NCI-H2196 (cell line): ENCODE data around the gene SRRM1.
"Not testable (repeated sequence)": the region's sequence is repeated elsewhere in the genome, so short reads cannot be mapped to it uniquely, and the experiment has no call there.

ENCODE experiments used
- DNase-seq: peaks from one replicate; lab custom pipeline; 2025; ENCODE audit not compliant: unreplicated experiment; lab: John Stamatoyannopoulos, UW

SRRM1 gene

DNA sequence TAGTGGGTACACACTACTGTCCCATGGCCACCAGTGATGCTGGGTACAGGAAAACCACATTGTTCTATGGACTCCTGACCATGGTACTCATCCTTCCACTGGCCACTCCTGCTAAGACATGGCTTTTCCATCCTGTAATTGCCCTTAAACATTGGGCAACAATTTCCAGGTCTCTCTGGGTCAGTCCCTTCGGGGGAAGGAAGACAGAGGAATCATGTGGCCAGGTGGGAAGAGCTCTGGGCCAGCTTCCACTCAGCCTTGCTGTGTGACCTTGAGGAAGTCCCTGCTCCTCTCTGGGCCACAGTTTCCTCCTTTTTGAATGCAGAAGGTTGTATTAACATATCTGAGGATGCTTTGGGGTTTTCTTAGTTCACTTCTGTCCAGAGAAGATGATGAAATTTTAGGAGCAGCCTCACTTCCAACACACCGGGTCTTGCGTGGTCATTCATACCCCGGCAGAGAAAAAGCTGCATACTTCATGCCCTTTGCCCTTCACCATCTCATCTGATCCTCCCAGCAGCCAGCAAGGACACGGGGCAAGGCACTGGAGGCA lies 50.8 kb downstream of the SRRM1 start:
- DNase-seq: no peak

DNA sequence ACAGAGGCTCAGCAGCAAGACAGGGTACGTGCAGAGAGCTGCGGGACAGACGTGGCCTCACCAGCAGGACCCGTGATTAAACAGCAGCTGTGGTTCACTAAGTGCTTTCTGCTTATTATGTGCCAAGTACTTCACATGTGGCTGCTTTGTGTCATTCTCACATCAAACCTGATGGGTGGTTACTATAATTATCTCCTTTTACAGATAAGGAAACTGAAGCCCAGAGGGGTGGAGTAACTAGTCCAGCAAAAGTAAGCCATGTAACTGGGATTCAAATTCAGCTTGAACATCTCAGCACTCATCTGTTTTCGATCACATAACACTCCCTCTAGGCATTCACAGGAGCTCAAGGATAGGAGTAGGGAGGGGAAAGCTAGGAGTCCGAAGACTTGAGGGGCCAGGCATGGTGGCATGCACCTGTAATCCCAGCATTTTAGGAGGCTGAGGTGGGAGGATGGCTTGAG lies 51.3 kb downstream of the SRRM1 start:
- DNase-seq: peak; percentile 16

DNA sequence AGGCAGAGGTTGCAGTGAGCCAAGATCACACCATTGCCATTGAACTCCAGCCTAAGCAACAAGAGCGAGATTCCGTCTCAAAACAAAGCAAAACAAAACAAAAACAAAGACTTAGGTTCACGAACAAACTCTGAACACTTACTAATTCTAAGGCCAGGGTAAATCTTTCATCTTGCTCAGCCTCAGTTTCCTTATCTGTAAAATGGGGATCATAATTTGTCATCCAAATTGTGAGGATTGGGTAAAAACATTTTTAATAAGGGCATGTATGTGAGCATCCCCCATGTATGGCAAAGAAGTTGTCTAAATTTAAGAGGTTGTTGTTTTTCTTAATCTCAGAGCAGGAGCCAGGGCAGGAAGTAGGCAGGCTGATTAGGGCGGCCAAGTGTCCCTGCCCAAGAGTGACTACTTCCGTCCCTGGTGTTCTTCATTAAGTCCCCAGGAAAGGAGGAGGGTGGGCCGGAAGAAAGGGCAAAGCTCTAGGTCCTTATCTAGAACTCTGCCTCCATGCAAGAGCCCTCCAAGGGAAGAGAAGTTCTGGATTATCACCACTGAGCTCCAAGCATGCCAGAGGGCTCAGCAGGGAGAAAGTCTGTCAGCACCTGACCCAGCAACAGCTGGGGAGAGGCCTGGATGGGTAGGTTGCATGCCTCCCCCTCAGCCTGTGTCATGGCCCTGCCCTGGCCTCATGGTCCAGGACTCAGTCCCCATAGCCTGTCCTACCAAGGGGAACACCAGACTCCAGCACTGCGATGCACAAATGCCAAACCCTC lies 52.3 kb downstream of the SRRM1 start:
- no peak for DNase-seq

DNA sequence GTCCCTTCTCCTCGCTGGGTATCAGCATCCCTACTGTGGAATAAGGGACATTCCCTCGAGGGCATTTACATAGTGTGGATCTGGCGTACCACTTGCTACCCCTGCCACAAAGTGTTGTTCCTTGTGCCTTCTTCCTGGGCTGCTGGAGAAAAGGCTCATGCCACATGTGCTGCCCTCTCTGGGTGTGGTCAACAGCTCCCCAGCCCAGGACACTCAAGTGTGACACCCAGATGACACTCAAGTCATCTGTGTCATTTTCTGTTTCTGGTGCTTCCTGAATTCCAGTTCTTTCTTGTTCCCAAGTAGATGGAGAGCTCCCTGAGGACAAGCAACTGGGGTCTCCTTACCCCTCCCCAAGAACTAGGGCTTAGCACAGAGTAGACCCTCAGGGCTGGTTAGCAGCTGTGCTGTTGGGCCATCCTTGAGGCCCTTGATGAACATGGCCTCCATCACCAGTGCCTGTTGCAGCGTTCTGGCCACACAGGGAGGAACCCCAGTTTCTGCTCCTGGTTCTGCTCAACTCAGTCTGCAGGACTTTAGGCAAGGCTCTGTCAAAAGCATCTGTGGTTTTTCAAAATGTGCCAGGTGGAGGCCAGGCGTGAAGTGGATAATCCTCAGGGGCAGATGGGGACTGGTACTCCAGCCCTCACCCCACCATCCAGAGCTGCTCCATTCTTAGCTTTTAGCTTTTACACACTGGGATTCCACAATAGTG lies 53.1 kb downstream of the SRRM1 start:
- no peak for DNase-seq

DNA sequence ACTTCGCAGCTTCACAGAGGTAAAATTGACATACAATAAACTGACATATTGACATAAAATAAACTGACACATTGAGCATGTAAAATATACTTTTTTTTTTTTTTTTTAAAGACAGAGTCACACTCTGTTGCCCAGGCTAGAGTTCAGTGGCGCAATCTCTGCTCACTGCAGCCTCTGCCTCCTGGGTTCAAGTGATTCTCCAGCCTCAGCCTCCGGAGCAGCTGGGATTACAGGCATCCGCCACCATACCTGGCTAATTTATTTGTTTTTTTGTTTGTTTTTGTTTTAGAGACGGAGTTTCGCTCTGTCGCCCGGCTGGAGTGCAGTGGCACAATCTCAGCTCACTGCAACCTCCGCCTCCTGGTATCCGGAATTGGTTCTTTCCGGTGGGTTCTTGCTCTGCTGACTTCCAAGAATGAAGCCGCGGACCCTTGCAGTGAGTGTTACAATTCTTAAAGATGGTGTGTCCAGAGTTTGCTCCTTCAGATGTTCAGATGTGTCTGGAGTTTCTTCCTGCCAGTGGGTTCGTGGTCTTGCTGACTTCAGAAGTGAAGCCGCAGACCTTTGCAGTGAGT lies 53.7 kb downstream of the SRRM1 start:
- no peak for DNase-seq

DNA sequence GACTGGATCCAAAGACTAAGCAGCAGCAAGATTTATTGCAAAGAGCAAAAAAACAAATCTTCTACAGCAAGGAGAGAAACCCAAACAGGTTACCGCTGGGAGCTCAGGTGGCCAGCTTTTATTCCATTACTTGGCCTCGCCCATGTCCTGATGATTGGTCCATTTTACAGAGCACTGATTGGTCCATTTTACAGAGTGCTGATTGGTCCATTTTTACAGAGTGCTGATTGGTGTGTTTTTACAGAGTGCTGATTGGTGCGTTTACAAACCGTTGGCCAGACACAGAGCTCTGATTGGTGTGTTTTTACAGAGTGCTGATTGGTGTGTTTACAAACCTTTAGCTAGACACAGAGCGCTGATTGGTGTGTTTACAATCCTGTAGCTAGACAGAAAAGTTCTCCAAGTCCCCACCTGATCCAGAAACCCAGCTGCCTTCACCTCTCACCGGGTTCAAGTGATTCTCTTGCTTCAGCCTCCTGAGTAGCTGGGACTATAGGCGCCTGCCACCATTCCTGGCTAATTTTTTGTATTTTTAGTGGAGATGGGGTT lies 54.4 kb downstream of the SRRM1 start:
- DNase-seq: not testable (repeated sequence)

DNA sequence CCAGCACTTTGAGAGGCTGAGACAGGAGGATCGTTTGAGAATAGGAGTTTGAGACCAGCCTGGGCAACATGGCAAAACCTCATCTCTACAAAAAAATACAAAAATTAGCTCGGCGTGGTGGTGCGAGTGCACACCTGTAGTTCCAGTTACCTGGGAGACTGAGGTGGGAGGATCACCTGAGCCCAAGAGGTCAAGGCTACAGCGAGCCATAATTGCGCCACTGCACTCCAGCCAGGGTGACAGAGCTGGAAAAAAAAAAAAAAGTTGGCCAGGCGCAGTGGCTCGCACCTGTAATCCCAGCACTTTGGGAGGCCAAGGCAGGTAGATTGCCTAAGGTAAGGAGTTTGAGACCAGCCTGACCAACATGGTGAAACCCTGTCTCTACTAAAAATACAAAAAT lies 55.2 kb downstream of the SRRM1 start:
- not testable (repeated sequence) for DNase-seq

DNA sequence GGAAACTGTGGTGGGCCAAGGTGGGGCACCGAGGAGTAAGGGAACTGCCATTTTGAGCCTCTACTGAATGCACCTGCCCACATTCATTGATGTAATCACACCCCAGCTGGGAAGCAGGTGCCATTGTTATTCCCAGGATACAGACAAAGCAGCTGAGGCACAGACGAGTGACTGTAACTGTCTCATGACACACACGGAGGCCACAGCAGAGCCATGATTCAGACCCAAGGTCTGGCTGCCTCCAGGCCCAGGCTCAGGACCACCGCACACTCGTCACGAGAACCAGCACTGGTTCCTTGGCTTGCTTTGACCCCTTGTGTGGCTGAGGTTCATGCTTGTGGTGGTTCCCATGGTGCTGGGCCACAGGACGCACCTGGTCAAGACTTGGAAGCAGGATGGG lies 56.5 kb downstream of the SRRM1 start:
- DNase-seq: no peak

DNA sequence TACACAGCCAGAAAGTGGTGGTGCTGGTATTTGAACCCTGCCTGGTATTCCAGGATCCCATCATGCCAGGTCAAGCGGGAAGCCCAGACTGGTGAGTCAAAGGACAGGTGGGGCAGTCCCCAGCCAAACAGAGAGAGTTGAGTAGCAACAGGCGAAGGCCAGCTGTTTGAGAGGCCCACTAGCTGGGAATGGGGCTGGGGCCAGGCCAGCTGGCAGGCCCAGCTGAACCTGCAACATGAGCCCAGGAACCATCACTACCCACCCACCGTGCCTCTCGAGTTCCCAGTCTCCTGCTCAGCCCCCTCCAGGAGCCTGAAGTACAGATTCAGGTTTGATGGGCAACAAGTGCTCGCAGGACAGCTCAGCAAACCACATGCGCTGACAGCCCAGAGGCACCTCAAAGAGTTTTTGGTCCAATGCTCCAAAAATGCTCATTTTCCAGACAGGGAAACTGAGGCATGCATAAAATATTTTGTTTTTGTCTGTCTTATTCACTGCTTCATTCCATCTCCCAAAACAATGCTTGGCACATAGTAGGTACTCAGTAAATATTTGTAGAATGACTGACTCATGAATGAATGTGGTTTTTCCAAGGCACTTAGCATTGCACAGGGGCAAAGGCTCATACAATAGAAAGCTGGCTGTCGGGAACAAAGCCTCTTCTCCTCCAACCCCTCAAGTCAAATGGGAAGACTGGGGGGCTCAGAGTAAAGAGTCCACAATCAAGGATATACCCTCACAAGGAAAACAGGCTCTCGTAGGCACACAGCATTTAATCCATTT lies 59.6 kb downstream of the SRRM1 start:
- DNase-seq: peak; percentile 72

DNA sequence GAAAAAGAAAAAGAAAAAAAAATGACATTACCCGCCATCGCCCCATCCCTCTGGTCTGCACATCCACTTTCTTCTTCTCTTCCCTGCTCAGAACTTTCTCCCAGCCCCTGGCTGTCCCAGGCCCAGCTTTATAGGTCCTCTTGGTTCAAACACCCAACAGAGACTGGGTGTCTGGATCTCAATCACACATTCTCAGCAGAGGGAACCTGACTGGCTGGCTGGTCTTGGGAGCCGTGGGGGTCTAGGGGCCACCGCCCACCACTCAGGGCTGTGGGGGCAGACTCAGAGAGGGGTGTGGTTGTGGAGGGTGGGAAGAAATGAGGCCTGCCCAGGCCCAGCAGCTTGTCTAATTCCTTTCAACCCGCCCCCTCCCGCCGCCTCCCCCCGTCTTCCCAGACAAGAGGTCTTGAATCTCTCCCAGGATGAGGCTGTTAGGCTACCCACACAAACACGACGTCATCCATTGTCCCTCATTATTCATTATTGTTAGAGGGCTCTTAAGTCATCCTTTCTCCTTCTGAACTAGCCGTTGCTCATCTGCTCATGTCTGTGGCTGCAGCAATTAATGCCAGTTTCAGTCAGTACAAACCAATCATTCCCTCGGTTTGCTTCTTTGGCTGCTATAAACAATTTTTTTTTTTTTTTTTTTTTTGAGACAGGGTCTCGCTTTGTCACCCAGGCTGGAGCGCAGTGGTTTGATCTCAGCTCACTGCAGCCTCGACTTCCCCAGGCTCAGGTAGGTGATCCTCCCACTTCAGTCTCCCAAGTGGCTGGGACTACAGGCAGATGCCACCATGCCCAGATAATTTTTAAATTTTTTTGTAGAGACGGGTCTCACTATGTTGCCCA lies 61.5 kb downstream of the SRRM1 start:
- peak; percentile 59 for DNase-seq

DNA sequence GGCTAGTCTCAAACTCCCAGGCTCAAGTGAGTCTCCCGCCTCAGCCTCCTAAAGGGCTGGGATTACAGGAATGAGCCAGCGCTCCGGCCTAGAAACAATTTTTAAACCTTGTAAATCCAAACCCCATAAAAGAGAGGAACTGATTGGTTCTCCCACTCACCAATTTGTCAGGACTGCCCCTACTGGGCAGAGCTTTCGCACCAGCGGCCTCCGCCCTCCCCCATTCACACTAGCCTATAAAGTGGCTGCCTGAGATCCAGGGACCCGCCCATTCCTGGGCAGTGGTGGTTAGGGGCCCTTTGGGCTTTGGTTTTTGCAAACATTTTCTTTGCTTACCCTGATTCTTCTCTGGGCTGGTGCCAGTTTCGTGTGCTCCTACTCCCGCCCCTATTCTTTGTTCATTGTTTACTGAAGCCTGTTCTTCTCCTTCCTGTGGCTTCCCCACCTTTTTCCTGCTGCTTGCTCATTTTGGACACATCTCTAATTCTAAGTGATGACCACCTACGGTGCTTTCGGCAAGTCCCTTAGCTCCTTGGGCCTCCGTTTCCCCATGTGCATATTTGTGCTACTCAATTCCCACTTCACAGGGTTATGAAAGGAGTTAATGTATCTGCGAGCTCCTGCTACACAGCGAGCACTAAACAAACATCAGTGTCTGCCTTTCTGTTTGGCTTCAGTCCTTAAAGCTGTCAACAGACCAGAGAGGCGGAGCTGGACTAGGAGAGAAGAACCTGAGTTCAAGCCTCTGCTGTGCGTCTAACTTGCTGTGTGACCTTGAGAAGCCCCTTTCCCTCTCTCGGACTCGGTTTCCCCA lies 62.4 kb downstream of the SRRM1 start:
- peak; percentile 96 for DNase-seq

DNA sequence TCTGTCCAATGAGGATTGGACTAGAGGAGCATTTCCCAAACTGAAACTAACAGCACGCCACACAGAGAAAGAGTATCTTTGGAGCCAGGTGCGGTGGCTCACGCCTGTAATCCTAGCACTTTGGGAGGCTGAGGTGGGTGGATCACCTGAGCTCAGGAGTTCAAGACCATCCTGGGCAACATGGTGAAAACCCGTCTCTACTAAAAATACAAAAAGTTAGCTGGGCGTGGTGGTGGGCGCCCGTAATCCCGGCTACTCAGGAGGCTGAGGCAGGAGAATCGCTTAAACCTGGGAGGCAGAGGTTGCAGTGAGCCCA lies 62.9 kb downstream of the SRRM1 start:
- DNase-seq: not testable (repeated sequence)

DNA sequence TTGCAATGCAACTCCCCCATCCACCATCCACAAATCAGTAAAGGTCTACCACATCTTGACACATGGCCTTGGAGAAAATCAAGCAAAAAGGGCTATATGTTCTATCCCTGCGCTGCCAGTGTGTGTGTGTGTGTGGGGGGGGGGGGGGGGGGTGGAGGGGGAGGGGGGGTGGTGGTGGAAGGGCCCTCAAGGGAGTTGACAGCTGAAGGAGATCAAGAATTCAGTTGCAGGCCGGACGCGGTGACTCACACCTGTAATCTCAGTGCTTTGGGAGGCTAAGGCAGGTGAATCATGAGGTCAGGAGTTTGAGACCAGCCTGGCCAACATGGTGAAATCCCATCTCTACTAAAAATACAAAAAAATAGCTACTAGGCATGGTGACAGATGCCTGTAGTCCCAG lies 64.6 kb downstream of the SRRM1 start:
- no peak for DNase-seq

DNA sequence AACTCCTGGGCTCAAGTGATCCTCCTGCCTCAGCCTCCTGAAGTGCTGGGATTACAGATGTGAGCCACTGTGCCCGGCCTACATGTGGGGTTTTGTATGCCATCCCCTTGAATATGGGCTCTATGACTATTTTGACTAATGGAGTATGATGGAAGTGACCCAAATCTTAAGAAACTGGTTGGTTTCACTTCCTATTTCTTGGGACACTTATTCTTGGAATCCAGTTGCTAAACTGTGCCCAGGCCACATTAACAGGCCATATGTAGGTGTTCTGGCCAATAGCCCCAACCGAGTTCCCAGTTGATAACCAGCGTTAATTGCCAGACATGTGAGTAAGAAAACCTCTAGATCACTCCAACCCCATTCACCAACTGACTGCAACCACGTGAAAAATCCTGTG lies 65.8 kb downstream of the SRRM1 start:
- no peak for DNase-seq

DNA sequence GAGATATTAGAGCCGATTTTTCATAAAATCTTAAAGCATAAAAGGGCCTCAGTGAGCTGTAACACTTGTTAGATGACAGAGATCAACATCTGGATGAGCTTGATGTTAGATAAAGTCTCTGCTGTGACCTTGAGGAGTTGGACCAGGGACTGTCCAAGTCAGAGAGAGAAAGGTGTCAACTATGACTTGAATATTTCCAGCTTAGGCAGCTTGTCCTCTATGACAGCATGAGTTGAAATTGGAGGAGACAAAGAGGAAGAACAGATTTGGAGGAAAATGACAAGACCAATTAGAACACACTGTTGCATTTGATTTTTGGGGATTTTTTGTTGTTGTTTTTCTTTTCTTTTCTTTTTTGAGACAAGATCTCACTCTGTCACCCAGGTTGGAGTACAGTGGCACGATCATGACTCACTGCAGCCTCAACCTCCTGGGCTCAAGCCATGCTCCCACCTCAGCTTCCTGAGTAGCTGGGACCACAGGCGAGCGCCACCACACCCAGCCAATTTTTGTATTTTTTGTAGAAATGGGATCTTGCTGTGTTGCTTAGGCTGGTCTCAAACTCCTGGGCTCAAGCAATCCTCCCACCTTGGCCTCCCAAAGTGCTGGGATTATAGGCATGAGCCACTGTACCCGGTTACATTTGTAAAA lies 66.8 kb downstream of the SRRM1 start:
- no peak for DNase-seq

DNA sequence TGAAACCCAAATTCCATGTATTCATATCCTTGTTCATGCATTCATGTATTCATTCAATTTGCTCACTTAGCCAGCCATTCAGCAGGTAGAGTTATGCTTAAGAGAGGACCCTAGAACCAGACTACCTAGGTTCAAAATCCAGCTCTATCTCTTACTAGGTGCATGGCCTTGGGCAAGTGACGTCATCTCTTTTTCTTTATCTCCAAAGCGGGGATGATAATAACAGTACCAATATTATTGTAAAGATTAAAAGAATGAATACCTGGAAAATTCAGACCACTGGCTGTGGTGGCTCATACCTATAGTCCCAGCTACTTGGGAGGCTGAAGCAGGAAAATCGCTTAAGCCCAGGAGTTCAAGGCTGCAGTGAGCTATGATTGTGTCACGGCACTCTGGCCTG lies 68.2 kb downstream of the SRRM1 start:
- no peak for DNase-seq

DNA sequence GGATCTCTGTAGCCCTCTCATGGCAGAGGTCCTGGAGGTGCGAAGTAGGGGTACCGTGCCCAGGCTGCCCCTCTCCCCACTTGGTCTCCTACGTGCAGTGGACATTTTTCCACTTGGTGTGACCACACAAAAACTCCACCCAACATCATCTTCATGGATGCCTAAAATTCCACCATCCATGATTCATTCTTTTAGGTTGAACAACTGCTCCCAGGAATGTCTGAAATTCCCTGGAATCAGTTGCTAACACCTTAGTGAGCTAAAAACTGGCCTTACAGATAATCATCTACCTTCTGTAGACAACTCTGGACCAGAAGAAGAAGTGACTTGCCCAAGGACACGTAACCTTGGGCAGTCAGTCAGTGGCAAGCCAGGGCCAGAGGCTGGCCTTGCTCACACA lies 70.1 kb downstream of the SRRM1 start:
- DNase-seq: no peak

DNA sequence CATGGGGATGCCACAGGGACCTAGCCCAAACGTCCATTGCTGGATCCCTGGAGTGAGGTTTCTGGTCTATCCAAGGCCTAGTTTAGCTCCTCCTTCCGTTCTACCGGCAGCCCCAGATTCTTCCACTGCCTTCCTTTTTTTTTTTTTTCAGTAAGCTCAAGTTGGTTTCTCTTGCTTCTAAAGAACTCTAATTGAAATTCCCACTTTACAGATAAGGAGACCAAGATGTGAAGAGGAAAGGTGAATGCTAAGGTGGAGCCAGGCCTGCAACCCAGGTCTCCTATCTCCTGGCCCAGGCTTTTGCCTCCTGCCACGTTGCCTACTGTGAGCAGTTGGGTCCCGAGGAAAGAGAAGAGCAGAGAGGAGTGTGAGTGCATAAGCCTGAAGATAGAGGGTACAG lies 70.6 kb downstream of the SRRM1 start:
- DNase-seq: no peak
